ENCODE measurements around the gene METTL24. TPM values are rescaled to one million over a fixed set of nuclear protein-coding genes. Genes with fewer than 3 reads are reported as not detected.

The METTL24 gene
- total RNA-seq, 1 donor from 2014 or later, result 3.2 TPM

GRCh38 chr6:110368284-110368683, 10.1 kb upstream of the METTL24 start:
- Histone ChIP-seq H2AFZ (replicated peaks) (no peak overlapping the region), H3K4me1 (peaks cover 50% of the 10 kb centered on the region), H3K9ac (no peak overlapping the region), H3K9me3 (ENCODE audit: low read depth) (no peaks in the 10 kb centered on the region), H3K4me2 (peak overlapping the region; percentile 64), H4K20me1 (ENCODE audit: low read depth) (no peaks in the 10 kb centered on the region), H3F3A (ENCODE audit: low read depth) (peaks cover 43% of the 10 kb centered on the region), H3K27ac (no peak overlapping the region), H3K27me3 (no peaks in the 10 kb centered on the region), H3K36me3 (no peaks in the 10 kb centered on the region), H3K79me2 (ENCODE audit: low read depth) (no peaks in the 10 kb centered on the region), H3K4me3 (peak overlapping the region; percentile 4)
- peaks cover 11% of the 10 kb centered on the region for H3K27me3 Mint-ChIP-seq (ENCODE audit: insufficient read depth, low read depth)
- H3K27ac Mint-ChIP-seq, result peak overlapping the region; percentile 31
- no peaks in the 10 kb centered on the region for H3K36me3 Mint-ChIP-seq
- H3K9me3 Mint-ChIP-seq, result peaks cover 5% of the 10 kb centered on the region
- peak; percentile 64 for DNase-seq (ENCODE audit: low spot score)
- peaks cover 69% of the 10 kb centered on the region for H3K4me1 Mint-ChIP-seq
- no peak for TF ChIP-seq CTCF (IDR thresholded peaks at IDR 0.05)
- peak; percentile 88 for TF ChIP-seq EZH2phosphoT487 (IDR thresholded peaks at IDR 0.05)
- H3K4me3 Mint-ChIP-seq, result no peak overlapping the region

GRCh38 chr6:110367825-110368224, 9.7 kb upstream of the METTL24 start:
- Histone ChIP-seq H3K36me3 (no peaks in the 10 kb centered on the region), H3K9me3 (ENCODE audit: low read depth) (no peaks in the 10 kb centered on the region), H3K27me3 (no peaks in the 10 kb centered on the region), H2AFZ (replicated peaks) (no peak overlapping the region), H3F3A (ENCODE audit: low read depth) (peaks cover 43% of the 10 kb centered on the region), H3K79me2 (ENCODE audit: low read depth) (no peaks in the 10 kb centered on the region), H3K9ac (no peak overlapping the region), H3K4me2 (peak overlapping the region; percentile 64), H3K27ac (no peak overlapping the region), H3K4me3 (no peak overlapping the region), H3K4me1 (peaks cover 50% of the 10 kb centered on the region), H4K20me1 (ENCODE audit: low read depth) (no peaks in the 10 kb centered on the region)
- Mint-ChIP-seq H3K4me3 (no peak overlapping the region), H3K27ac (peak overlapping the region; percentile 31), H3K27me3 (ENCODE audit: insufficient read depth, low read depth) (peaks cover 11% of the 10 kb centered on the region), H3K4me1 (peaks cover 69% of the 10 kb centered on the region), H3K9me3 (peaks cover 5% of the 10 kb centered on the region), H3K36me3 (no peaks in the 10 kb centered on the region)
- no peak for DNase-seq (ENCODE audit: low spot score)
- no peak for TF ChIP-seq CTCF (IDR thresholded peaks at IDR 0.05)
- TF ChIP-seq EZH2phosphoT487 (IDR thresholded peaks at IDR 0.05), result no peak
- TF ChIP-seq EZH2 (IDR thresholded peaks at IDR 0.05), result no peak

- Histone ChIP-seq H3K4me3 (no peak overlapping the region), H3K27ac (no peak overlapping the region), H3K9me3 (ENCODE audit: low read depth) (no peaks in the 10 kb centered on the region), H2AFZ (replicated peaks) (no peak overlapping the region), H3K4me1 (peaks cover 50% of the 10 kb centered on the region), H4K20me1 (ENCODE audit: low read depth) (no peaks in the 10 kb centered on the region), H3K27me3 (no peaks in the 10 kb centered on the region), H3K4me2 (peak overlapping the region; percentile 23), H3F3A (ENCODE audit: low read depth) (peaks cover 43% of the 10 kb centered on the region), H3K79me2 (ENCODE audit: low read depth) (no peaks in the 10 kb centered on the region), H3K36me3 (no peaks in the 10 kb centered on the region), H3K9ac (no peak overlapping the region)
- no peak overlapping the region for H3K4me3 Mint-ChIP-seq
- H3K36me3 Mint-ChIP-seq, result peaks cover 4% of the 10 kb centered on the region
- DNase-seq (ENCODE audit: low spot score), result no peak
- H3K27me3 Mint-ChIP-seq (ENCODE audit: insufficient read depth, low read depth), result peaks cover 13% of the 10 kb centered on the region
- TF ChIP-seq EZH2 (IDR thresholded peaks at IDR 0.05), result no peak
- TF ChIP-seq CTCF (IDR thresholded peaks at IDR 0.05), result no peak
- no peak for TF ChIP-seq EZH2phosphoT487 (IDR thresholded peaks at IDR 0.05)
- peaks cover 8% of the 10 kb centered on the region for H3K9me3 Mint-ChIP-seq
- H3K27ac Mint-ChIP-seq, result peak overlapping the region; percentile 26
- H3K4me1 Mint-ChIP-seq, result peaks cover 69% of the 10 kb centered on the region
These were observed 8.8 kb upstream of the METTL24 start for GRCh38 chr6:110366975-110367374.
